T-helper 2 cell (primary cell): Measurements from ENCODE around the gene LSM3.

Experiments used
- DNase-seq, 5 experiments: peaks; one replicate each; pipeline versions ENCODE4 v3.0.0 to v3.0.0-alpha.2; 2012 to 2022

Gene LSM3

GRCh38 chr3:14143271-14144225, 35.1 kb upstream of the LSM3 start:
- DNase-seq, result no peak

DNA sequence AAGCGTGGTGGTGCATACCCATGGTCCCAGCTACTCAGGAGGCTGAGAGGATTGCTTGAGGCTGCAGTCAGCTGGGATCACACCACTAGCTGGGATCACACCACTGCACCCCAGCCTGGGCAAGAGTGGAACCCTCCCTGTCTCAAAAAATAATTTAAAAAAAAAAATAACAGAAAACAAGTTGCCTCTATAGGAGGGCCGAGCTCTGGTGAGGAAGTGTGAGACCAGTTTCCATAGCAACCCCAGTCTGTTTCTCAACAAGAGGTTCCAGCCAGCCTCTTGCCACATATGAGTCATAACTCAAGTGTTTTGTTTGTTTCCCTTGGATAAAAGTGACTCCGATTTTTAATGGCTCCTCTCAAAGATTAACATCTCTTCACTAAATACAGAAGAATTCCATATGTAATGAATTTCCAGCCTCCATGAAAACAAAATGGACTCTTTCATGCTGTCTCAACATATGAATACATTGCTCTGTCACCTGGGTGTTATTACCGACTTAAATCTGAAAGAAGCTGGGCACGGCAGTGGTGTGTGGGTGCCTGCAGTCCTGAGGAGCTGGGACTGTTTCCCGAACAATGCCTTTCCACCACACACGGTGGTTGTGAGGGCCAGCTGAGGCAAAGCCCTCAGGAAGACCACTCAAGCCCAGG, 34.1 kb upstream of the LSM3 start:
- peak in 4 of 5 experiments; percentile 22 to 96 (median 80) for DNase-seq

- DNase-seq, result no peak
Measured at GRCh38 chr3:14145236-14145635, 33.4 kb upstream of the LSM3 start.

GRCh38 chr3:14145670-14146380, 32.8 kb upstream of the LSM3 start:
- DNase-seq, result no peak

GRCh38 chr3:14146381-14147065, 32.1 kb upstream of the LSM3 start:
- DNase-seq, result no peak

DNA sequence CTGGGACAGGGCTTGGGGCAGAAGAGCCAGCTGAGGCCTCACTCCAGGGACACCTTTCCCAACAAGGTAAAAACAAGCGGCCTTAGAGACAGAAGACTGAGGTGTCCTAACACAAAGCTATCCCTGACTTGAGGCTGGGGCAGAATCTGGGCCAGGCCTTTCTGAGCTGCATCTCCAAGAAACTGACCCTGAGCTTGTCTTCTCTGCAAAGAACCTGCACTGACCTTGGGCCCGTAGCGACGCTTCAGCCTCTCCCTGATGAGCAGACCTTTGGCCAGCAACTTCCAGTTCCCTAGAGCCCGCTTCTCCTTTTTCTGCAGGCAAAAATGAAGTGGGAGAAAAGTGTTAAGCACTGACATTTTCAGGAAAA, 31.6 kb upstream of the LSM3 start:
- no peak for DNase-seq

DNA sequence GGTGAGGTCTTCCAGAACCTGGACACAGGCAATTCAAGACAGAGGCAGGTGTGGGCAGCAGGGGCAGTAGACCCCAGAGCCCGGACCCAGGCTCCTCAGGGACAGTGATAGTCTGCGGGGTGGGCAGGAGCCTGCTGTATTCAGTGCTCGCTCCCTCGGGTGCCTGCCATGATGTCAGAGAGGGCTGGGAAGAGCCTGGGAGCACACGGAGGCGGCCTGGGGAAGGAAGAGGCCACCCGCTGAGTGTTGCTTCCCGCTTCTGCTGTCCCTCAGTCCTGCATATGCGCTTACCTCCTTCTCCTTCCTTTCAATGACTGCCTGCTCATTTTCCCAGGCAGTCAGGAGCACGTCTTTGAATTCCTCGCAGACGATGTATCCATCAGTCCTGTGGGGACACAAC, 31.0 kb upstream of the LSM3 start:
- no peak for DNase-seq

GRCh38 chr3:14148041-14148985, 30.3 kb upstream of the LSM3 start:
- DNase-seq, result no peak

DNA sequence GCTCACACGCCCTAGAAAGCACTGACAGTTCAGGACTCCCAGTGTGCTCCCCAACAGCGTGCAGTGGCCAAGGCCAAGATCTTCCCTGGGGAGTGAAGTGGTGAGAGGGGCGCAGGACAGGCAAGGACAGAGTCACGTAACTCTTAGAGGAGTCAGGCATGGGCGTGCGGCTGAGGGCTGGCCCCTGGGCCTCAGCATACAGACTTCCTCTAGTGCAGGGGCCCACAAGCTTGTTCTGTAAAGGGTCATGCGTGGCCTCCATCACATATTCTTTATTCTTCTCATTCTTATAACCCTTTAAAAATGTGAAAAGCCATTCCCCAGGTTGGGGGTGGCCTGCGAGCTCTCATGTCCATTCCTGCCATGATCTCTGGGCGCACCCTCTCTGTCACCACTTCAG, 28.5 kb upstream of the LSM3 start:
- DNase-seq, result no peak

- no peak for DNase-seq
Measured at GRCh38 chr3:14150491-14151230, 28.0 kb upstream of the LSM3 start.

- DNase-seq, result no peak
Measured at GRCh38 chr3:14151471-14152083, 27.0 kb upstream of the LSM3 start.

GRCh38 chr3:14152233-14152962, 26.2 kb upstream of the LSM3 start:
- DNase-seq, result no peak

GRCh38 chr3:14152963-14153355, 25.7 kb upstream of the LSM3 start:
- no peak for DNase-seq

GRCh38 chr3:14153663-14154062, 25.0 kb upstream of the LSM3 start:
- DNase-seq, result no peak

DNA sequence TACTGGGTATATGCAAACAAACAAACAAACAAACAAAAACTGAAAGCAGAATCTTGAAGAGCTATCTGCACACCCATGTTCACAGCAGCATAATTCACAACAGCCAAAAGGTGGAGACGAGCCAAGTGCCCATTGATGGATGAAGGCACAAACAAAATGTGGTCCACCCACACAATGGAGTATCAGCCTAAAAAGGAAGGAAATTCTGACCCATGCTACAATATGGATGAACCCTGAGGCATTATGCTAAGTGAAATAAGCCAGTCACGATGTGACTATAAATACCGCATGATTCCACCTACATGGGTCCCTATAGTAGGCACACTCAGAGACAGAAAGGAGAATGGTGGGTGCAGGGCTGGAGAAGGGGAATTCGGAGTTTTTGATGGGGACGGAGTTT, 24.3 kb upstream of the LSM3 start:
- no peak for DNase-seq

- no peak for DNase-seq
Measured at GRCh38 chr3:14154895-14155440, 23.6 kb upstream of the LSM3 start.

DNA sequence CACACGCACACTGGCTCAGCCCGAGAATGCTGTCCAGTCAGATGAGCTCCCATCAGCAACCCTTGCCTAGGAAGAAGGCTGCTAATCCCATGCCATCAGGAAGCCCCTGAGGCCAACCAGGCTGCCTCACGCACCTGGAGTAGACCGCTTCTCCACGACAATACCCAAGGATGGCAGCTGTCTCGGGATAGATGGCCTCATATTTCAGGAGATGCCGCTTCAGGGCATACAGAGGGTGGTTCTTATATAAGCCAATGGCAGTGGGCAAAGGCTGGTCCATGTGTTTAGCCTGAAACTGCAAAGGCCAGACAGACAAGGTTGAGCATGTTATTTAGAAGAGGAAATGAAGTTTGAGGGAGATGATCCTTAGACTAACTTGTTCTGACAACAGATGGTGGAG, 22.4 kb upstream of the LSM3 start:
- DNase-seq, result no peak

DNA sequence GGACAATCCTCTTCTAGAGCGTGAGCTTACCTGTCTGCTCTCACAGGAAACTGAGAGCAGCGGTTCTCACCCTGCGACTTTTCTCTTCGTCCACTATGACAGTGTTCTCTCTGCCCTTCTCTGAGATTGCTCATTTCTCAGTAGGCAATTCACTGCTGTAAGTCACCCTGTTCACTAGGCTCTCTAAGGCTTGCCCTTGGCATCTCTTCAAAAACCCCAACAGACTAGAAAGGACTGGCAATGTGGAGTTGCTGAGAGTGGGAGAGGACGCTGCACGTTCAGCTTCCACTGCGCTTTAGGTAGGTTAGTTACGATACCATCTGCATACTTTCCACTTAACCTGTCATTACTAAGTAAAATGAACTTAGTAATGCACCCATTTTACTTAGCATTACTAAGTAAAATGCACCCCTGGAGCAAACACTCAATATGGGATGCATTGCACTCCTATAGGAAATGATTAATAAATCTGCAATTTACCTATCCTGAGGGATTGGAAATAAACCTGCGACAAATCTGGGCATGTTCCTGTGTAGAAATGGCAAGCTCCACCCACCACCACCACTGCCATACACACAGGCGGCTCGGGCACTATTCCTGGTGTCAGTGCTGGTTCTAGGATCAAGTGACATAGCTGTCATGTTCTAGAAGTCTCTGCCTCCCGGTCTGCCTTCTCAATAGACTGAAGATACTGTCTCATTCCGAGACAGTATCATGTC, 21.6 kb upstream of the LSM3 start:
- DNase-seq, result no peak

GRCh38 chr3:14157951-14158350, 20.7 kb upstream of the LSM3 start:
- DNase-seq, result no peak
